GM19328 (cell line): ENCODE data around the gene PADI2.

Experiments
- ATAC-seq: cut with Tn5 transposase; IDR thresholded peaks from one replicate; pipeline ENCODE4 v1.9.1; 2021; ENCODE audit warnings: mild to moderate bottlenecking, moderate library complexity; ENCODE audit not compliant: unreplicated experiment

PADI2 gene

DNA sequence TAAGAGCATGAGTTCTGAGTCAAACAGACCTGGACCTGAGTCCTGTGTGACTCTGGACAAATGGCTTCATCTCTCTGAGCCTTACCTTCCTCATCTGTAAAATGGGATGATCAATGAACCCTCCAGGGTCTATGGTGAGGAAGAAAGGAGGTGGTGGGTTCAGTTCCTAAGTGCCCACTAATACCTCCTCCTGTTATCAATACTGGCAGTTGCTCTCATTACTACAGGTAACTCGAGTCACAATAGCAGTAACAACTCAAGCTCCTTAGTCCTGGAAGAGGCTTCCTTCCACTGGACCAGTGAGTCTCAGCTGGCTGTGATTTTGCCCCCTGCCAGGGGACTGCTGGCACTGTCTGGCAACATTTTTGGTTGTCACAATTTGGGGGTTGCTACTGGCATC lies 2.6 kb downstream of the PADI2 start:
- ATAC-seq = no peak

DNA sequence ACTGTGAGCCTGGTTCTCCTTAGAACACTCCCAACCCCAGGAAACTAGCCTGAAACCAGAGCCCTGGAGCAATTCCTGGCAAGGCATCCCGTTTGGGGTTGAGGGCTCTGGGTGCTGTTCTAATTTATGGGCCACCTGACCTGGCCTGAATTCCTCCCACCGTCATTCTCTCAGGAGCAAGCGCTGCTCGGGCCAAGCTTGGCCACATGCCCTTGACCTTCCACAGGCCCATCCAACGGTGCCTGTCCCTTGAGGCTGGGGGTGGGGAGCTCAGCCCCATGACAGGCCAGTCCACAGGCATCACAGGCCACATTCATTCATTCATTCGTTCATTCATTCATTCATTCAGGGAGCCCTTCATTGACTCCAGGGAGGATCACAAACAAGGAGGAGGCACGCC lies 5.3 kb downstream of the PADI2 start:
- ATAC-seq = no peak

DNA sequence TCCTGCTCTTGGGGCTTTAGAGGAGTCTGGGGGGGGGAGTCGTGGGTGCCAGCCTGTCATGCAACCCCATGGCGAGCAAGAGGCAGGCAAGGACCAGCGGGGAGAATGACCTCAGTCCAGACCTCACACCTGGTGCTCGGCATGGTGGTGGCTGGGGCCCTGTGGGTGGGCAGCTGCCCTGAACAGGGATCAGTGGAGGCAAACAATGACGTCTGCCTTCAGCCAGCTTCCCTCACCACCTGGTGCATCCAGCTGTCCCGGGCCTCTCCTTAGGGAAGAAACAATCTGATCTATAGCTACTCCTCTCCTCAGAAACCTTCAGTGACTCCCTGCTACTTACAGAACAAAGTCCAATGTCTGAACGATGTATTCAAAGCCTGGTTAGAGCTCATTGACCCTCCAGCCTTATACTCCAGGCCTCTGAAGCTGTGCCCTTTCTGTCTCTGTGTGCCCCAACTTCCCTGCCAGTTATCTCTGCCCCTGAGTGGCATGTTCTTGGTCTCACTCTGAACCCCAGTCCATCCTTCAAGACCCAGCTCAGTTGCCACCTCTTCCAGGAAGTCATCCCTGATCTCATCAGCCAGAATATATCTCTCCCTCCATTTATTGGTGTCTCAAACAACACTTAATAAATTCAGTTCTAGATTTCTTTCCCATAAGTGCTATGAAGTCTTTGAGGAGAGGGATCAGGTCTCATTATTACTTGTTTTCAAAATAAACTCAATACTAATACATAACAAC lies 6.6 kb downstream of the PADI2 start:
- ATAC-seq = no peak

DNA sequence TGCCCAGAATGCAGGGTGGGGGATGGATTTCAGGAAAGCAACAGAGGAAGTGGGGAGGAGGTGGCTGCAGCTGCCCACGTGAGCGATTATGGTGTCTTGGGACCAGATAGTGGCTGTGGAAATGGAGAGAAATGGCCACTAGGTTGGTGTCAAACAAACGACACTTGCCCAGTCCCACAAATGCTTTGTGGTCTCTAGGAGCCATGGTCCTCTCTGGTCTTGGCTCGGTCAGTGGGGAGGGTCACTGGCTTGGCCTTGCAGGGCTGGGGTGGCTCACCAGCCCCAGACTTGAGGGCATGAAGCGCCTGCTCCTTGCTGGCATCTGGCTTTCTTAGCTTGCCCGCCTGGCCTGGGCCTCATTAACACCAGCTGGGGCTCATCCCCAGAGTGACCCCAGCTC lies 7.2 kb downstream of the PADI2 start:
- ATAC-seq = no peak

DNA sequence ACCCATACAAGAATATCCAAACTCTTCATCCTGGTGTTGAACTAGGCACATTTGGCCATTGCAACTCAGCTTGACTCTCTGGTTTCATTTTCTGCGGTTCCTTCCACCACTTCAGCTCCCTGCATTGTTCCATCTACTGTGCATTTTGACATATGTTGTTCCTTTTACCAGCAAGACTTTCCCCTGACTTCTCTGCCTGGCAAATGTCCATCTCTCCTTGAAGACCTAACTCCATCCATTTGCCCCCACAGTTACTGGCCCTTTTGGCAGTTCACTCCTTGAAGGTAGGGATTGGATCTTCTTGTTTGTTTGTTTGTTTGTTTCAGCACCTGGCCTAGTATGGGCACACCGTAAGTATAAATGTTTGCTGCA lies 8.7 kb downstream of the PADI2 start:
- no peak for ATAC-seq

DNA sequence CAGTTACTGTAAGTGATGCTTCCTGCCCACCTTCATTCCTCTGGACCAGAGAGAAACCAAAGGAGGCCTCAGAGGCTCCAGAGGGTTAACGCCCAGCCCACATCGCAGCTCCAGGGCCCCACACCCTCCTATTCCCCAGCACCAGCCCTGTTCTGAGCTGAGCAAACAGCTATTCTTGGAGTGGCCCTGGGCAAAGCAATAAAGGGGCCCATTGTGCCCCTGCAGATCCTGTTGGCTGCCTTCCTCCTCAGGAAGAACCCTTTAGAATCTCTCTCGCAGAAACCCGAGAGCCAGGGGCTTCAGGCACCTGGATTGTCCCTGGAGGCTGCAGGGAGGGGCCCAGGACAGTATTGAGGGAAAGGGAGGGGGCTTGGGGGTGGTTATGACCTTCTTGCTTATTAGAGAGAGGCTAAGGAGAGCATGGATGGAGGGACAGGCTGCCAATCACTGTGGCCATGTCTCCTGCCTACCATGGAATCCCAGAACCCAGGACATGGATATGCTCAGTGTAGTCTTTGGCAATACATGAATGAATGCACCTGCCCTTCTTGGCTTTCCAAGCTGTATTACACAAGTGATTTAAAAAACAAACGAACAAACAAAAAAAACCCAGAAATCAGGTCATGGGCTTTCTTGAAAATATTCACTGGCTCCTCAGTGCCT lies 9.2 kb downstream of the PADI2 start:
- ATAC-seq = no peak

DNA sequence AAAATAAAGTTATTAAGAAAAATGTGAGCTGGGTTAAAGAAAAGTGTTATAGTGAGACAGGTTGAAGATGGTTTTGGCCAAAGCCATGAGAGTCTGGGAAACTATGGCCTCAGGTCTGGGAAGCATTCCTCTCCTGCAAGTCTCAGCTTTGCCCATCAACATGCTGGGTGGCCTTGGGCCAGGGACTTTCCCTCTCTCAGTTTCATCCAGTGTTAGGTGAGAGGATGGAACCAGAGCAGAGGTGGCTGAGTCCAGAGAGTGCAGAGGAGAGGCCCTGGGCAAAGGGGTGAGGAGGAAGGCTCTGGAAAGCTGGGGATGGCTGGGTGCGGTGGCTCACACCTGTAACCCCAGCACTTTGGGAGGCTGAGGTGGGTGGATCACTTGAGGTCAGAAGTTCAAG lies 10.5 kb downstream of the PADI2 start:
- ATAC-seq = no peak

DNA sequence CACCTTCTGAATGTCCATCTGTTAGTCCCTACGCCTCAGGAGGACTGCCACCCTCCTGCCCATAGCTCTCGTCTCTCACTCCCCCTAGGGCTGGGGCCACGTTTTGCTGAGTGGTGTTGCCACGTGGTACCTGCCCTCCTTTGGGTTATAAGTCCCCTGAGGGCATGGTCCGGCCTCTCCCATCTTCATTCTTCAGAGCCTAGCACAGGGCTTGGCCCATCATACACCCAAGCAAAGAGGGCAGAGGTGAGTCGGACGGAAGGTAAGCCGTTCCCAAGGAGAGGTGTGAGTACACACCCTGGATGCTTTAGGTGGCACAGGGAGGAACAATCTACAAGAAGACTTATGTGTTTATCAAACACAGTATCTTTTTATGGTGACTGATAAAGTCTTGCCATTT lies 10.9 kb downstream of the PADI2 start:
- ATAC-seq = no peak

DNA sequence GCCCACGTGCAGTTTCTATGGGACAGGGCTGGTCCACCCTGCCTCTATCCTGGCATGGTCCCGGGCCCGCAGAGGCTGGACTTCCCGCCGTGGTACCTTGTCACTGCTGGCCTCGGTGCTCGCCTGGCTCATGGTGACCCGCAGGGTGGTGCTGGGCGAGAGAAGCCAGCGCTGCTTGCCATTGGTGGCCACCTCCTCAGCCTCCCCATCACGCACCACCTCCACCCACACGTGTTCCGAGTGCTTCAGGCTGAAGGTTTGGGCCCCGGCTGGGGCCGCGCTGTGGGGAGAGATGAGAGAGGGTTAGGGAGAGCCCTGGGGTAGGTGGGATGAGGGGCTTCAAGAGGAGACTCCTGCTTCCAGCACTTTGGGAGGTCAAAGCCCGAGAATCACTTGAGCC lies 14.5 kb downstream of the PADI2 start:
- no peak for ATAC-seq

DNA sequence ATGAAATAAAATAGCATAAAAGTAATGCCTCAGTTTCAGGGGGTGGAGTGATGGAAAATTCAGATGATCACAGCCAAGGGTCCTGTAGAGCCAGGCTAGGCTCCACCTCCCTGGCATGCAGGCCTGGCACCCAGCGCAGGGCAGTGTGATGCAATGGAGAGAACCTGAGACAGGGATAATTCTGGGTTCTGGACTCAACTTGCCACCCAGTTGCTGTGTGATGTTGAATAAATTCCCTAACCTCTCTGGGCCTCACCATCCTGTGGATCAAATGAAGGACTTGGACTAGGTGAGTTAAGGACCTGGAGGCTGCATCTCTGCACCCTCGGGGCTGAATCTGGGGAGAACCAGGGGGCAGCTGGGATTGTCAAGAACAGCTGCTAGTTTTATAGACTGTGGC lies 17.0 kb downstream of the PADI2 start:
- no peak for ATAC-seq

DNA sequence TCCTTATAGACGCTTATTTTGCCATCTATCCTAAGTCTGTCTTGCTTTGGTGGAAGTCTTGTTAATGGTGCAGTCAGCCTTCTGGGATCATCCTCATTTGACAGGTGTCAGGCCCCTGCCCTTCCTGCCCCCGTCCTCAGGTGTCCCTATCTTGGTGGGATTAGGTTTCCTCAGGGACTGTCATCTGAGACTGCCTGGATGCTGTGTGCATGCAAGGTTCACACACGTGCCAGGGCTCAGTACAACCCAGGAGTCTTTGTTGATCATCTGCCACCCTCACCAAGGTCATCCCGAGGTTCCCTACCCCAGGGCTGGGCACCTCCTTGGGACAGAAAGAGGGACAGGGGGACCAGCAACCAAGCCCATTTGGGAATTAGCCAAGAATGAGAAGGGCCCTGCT lies 18.0 kb downstream of the PADI2 start:
- no peak for ATAC-seq

DNA sequence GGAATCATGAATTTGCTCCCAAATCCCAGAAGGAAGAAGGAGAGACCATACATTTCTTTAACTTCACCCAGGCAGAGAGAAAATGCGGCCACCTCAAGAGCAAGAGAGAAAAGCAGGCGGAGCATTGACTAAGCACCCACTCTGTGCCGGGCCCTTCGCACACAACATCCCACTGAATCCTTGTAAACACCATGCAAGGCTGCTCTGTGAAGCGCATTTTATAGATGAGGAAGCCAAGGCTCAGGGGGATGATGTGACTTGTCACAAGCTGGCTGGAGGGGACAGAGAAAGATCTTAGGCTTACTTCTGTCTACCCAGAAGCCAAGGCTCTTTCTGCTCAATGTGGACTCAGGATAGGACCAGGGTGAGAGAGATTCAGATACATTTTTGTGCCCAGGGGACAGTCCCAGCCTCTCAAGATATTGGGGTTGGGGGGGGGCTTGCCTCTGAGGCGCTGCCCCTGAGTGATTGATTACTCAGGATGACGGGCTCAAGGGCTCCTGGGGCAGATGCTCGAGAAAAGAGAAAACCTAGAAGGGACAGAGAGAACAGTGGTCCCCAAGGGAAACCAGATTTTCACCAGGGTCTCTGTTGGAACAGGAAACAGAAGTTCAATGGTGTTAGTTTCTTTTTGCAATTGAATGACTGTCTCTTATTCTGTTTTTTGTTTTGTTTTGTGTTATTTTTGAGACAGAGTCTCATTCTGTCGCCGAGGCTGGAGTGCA lies 19.5 kb downstream of the PADI2 start:
- no peak for ATAC-seq

DNA sequence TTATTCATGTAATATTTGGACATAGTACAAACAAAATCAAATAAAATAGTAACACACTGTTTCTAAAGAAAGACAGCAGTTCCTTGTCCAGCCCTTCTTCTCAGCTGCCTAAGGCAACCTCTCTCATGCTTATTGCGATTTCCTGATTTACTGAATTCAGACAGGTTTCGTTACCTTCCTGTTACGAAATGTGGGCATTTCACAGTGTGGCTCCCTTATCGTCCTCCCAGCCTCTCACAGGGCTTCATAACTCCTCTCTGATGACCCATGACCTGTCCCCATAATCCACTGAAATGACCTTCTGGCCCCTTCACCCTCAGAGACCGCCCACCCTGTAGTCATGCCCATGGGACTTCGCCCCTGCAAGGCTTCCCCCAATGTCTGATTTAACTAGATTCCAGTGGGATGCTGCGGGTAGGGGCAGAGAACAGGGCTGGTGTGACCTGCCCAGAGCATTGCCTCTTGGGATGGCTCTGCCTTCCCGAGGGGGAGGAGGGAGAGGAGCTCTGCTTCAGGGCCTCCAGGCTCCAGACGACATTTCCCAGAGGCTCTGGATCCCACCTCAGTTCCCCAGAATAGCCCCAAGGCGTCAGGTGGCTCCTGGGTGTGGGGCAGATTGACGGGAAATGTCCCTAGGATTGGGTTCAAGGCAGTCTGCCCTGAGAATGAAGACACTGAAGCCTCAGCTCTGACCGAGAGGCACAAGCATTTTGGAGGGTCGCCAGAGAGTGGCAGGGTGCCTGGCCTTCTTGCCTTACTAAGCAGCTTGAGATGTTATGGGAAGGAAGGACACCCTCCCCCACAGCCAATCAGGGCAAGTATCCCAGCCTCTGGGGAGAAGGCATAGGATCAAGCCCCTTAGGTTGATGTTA lies 20.6 kb downstream of the PADI2 start:
- no peak for ATAC-seq

DNA sequence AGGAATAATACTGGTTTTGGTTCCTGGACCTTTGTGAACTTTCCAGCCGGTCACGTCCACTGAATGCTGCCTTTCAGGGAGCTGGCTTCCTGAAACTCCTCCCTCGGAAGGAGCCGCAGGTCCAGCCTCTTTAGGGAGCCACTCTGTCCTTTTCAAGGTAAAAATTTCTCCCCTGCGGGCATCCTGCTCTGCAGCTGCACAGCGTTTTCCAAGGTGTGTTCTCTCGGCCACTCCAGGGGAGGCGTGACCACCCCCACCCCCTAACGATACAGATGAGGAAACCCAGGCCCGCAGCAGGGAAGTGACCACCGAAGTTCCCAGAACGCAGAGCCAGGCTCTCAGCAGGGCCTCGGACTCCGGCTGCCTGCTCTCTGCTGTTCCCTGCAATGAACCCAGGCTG lies 21.5 kb downstream of the PADI2 start:
- no peak for ATAC-seq

DNA sequence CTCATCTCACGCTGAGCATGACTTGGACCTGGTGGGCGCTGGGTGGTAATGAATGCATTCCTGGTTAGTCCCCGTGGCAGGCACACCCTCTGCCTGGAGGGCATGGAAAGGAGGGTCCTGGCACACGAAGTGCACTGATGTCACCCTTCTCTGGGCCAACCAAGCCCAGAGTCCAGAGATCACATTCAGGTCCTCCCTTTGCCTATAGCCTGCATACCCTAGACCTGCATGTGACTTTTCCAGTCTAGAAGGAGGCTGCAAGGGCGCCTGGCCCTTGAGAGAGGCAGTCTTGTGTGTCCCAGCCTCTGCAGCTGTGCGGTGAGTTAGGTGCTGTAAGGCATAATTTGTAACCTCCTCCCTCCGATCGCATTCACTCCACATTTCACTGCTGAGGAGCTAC lies 22.1 kb downstream of the PADI2 start:
- ATAC-seq = no peak

DNA sequence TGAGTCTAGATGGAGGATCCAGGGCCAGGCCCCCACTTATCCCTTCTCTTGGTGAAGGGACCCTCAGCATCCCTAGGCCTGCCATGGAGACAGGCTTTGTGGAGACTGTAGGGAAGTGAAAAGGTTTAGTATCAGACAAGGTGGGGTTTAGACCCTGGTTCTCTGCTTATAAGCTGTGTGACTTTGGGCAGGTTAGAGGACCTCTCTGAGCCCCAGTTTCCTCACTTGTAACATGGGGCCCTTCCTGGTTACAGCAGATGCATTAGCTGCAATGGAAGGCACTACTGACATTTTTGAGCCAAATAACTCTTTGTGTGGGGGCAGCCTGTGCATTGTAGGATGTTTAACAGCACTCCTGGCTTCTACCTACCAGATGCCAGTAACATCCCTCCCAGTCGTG lies 22.7 kb downstream of the PADI2 start:
- ATAC-seq = no peak

DNA sequence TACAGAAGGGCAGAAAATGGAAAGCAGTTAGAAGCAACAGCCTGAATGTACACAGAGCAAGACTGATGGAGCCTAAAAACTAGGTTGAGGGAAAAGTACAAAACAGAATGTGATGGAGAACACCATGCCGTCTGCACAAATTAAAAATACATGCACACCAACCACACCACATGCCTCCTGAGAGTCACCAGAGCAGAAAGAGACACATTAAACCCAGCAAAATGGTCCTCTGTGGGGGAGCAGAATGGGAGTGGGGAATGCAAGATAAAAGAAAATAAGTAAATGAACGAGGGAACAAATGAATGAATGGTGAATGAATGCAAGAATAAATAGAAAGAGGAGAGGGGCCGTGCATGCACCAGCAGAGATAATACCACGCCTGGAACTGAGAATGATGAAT lies 24.1 kb downstream of the PADI2 start:
- no peak for ATAC-seq

DNA sequence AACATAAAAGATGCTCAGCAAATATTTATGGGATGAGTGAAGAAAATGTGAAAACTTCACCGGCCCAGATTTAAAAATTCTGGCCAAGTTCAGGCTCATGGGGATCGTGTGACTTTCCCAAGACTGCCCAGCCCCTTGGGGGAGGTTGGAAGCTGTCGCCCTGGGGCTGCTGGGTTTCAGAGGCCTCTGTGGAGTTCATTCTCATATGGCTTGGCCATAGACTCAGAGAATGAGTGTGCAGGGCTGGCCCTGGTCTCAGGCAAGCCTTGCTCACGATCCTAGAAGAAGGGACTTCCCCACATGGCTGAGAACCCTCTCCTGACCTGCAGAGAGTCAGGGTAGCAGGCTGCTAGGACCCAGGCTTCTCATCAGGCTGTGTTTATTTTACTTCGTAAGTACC lies 24.6 kb downstream of the PADI2 start:
- ATAC-seq = no peak

DNA sequence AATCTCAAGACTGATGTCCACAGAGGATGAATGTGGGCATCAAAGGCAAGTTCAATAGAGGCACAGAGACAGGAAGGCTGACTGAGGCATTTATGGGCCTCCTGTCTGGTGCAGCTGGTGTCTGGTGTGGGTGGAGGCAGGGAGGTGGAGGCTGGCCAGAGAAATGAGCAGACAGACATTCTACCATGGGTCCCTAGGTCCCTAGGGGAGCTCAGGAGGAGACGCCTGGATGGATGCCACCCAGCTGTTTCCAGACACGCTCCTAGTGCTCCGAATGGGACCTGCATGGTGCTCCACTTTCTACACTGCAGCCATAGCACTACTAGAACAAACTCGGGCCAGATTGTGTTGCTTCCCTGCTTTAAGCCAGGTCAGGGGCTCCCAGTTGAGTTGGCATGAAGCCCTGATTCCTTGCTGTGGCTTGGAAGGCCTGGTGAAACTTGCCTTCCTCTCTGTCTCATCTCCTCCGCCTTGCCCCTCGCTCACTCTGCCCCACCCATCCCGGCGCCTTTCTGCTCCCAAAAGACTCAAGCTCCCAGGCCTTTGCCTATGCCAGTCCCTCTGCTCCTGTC lies 25.3 kb downstream of the PADI2 start:
- no peak for ATAC-seq

DNA sequence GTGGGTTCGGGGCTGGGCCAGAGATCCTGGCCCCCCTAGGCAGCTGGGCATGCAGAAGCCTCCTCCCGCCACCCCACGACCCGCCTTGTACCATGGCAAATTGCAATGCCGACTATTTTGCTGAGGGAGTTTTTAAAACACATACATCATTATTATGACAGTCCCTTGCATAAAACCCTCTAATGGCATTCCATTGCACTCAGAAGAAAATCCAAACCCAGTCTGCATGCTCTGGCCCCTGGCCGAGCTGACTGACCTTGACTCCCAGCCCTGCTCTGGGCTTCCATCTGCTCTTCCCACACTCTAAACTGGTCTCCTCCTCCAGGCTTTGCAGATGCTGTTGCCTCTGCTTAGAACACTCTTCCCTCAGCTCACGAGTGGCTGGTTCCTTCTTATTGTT lies 28.0 kb downstream of the PADI2 start:
- no peak for ATAC-seq

DNA sequence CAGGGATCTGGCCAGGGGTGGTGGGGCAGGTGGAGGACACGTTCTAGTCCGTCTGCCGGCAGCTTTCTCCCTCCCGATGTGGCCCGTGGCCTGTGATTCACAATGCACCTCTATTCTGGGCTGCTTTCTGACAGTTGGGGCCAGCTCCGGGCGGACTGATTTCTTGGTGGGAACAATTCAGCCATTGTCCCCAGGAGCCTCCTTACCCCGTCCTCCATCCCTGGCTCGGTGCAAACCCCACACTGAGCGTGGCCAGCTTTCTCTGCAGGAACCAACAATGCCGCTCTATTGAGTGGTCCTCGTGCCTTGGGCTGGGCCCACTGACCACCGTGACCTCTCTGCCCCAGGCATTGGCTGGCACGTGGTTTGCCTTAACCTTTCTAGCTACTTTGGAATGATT lies 29.7 kb downstream of the PADI2 start:
- ATAC-seq = no peak
